Measurements from ENCODE around the gene CD34.

Gene CD34

GRCh38 chr1:207913951-207914350, 3.0 kb upstream of the CD34 start:
- TF ChIP-seq CTCF (IDR thresholded peaks at IDR 0.05; ENCODE audit: low read depth, low read length, missing control alignments): no peak
- no peak for DNase-seq (ENCODE audit: extremely low read depth, low read depth)
- H3K4me3 ChIP-seq (replicated peaks; ENCODE audit: low read depth, low read length): no peak overlapping the region

GRCh38 chr1:207911856-207912760, 1.2 kb upstream of the CD34 start:
- no peak for DNase-seq (ENCODE audit: extremely low read depth, low read depth)
- no peak overlapping the region for H3K4me3 ChIP-seq (replicated peaks; ENCODE audit: low read depth, low read length)
- TF ChIP-seq CTCF (IDR thresholded peaks at IDR 0.05; ENCODE audit: low read depth, low read length, missing control alignments): no peak

GRCh38 chr1:207909687-207910086, 1.2 kb downstream of the CD34 start:
- no peak overlapping the region for H3K4me3 ChIP-seq (replicated peaks; ENCODE audit: low read depth, low read length)
- DNase-seq (ENCODE audit: extremely low read depth, low read depth): no peak
- TF ChIP-seq CTCF (IDR thresholded peaks at IDR 0.05; ENCODE audit: low read depth, low read length, missing control alignments): no peak

DNA sequence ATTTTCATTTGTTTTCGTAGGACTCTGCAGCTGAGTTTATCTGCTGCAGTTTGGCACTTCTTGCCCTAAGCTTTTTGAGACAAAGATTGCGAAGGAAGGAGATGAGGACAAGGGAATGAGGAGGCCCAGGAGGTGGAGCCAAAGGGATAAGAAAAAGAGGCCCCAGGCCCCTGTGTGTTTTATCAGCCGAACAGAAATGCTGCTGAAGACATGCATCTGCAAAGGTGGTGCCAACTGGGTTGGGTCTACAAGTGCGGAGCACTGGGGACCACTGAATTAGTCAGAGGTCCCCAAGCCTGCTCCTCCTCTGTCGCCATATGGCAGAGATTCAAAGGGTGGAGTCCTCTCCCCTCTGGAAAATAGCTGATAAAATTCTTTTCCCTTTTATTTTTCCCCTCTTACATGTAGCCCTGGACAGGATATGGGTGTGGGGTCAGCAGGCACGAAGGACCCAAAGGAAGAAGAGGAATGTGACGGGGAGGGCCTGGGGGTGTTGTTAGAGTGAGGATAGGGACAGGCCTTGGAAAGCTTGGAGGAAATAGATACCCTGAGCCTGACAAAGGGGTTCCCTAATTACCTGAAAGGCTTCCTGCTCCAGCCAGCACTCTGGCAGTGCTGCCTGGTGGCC, 2.7 kb downstream of the CD34 start:
- H3K4me3 ChIP-seq (replicated peaks; ENCODE audit: low read depth, low read length): no peak overlapping the region
- DNase-seq (ENCODE audit: extremely low read depth, low read depth): no peak
- no peak for TF ChIP-seq CTCF (IDR thresholded peaks at IDR 0.05; ENCODE audit: low read depth, low read length, missing control alignments)

DNA sequence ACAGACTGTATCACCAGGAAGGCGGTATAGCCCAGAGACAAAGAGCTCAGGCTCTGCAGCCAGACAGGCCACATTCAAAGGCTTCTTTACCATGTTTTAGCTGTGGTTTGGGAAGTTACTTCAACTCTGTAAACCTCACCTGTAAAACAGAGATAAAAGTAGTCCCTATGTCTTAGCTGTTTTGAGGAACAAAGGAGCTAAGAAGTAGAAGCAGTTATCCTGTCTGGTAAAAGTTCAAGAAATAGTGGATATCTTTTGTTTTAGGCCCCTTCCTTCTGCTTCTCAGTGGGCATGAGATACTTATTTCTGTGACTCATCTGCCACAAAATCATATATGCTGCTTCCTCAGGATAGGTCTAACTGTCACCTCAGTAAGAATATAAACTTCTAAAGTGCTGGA, 6.5 kb downstream of the CD34 start:
- no peak overlapping the region for H3K4me3 ChIP-seq (replicated peaks; ENCODE audit: low read depth, low read length)
- no peak for DNase-seq (ENCODE audit: extremely low read depth, low read depth)
- TF ChIP-seq CTCF (IDR thresholded peaks at IDR 0.05; ENCODE audit: low read depth, low read length, missing control alignments): no peak

DNA sequence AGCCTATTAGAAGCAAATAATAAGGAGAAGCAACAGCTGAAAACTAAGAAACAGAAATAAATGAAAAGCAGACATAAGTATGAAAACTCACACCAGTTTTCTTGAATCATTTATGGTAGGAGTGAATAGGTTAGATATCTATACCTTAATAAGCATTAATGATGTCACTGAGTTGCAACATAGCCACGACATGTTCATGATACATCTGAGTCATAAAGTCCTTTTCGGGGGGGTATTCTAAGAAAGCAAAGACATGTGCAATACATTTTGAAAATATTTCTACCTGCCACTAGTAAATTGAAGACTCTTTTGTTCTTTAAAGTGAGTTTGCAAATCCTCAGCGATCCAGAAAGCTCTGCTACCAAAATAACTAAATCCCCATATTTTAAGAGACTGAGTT, 7.2 kb downstream of the CD34 start:
- TF ChIP-seq CTCF (IDR thresholded peaks at IDR 0.05; ENCODE audit: low read depth, low read length, missing control alignments): no peak
- no peak for DNase-seq (ENCODE audit: extremely low read depth, low read depth)
- no peak overlapping the region for H3K4me3 ChIP-seq (replicated peaks; ENCODE audit: low read depth, low read length)

Measured in HFF-Myc (cell line).